Endometrial microvascular endothelial cells (primary cell): ENCODE data around the gene C13orf46. TPM values are rescaled to one million over a fixed set of nuclear protein-coding genes. Genes with fewer than 3 reads are reported as not detected.

Experiments
- in situ Hi-C: cut with HindIII; loops from 2 replicates; pipeline ENCODE4 v1.10.0; 2017; ENCODE audit warnings: low sequenced_read_pairs, low pct_unique_long_range_greater_than_20kb; ENCODE audit errors: inconsistent ontology term
- total RNA-seq: library from RNA; depleted of rRNA; stranded (reverse); fragments of >200 nt; gene quantifications from one replicate; pipeline ENCODE4 v1.2.3, GENCODE V29; 2015; ENCODE audit errors: inconsistent ontology term

The C13orf46 gene
- total RNA-seq, 1 donor from 2014 or later: not detected

DNA sequence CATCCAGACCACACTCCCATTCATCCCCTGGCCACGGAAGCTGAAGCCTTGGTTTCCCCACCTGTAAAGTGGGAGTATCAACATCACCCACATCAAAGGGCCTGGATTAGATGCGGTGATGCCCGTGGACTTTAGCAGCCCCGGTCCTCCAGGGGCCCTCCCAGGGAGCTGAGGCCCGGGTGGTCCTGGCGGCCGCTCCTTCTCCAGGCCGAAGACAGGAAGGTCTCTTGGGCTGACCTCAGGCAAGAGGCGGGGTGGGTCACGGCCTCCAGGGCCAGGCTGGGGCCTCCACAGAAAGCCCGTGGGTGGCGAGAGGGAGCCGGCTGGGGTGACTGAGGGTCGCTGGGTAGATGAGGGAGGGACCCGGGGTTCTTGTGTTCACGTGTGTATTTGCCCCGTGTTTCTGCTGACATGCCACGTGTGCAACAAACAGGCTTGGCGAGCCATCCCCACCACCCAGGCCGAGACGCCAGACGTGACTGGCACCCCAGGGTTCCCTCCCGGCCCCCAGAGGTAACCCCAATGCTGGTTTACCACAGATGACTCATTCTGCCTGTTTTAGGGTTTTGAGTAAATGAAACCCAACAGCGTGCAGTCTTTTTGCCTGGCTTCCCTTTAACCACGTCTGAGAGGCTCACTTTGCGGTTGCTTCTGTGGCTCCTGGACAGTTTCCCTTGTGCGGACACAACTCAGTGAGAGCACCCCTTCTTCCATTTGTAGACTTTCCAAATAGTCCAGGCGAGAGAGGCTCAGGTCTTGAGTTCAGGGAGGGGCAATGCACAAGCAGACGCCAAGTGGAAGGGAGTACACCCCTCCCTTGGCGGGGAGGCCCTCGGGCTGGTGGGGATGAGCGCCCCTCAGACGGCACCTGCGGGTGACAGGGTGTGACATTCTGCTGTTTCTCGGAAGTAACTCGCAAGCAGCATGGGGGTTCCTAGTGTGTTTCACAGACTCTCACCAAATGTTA is 42.9 kb downstream of the C13orf46 start:
- in situ Hi-C loops: no loop called here

DNA sequence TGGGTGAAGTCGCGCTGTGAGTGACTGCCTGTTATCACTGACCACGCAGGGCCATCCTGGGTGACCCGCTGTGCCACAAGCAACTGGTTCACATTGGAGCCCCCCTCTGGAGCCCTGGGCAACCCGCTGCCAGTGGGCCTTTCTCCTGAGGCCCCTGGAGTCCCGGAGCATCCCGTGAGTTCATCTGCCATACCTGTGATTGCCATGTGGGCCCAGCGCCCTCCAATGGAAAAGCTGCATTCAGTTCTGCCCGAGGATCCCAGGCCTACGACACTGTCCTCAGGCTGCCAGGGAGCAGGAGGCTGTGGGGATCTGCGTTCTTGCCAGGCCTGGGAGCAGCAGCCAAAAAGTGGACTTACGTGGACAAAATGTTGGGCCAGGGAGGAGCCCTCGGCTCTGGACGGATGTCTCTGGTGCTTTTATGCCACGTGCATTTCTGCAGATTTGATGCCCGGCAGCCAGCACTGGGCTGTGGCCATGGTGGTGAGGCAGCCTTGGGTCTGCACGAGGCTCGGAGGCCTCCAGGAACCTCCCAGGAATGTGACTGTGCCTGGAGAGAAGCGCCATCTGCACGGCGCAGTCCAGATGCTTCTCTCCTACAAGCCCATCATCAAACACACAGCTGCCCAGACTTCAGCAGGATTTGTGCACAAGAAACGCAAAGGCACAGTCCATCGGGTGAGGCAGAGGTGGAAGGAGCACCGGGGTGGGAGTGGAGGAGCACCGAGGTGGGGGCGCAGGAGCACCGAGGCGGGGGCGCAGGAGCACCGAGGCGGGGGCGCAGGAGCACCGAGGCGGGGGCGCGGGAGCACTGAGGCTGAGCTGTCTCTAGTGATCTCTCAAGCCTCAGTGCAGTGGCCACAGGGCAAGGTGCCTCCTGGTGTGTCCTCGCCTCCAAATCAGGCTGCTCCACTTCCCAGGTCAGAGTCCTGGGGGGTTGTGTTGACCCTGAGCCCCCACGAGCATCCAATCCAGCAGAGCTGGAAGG is 44.0 kb downstream of the C13orf46 start:
- in situ Hi-C loops: no loop called here

DNA sequence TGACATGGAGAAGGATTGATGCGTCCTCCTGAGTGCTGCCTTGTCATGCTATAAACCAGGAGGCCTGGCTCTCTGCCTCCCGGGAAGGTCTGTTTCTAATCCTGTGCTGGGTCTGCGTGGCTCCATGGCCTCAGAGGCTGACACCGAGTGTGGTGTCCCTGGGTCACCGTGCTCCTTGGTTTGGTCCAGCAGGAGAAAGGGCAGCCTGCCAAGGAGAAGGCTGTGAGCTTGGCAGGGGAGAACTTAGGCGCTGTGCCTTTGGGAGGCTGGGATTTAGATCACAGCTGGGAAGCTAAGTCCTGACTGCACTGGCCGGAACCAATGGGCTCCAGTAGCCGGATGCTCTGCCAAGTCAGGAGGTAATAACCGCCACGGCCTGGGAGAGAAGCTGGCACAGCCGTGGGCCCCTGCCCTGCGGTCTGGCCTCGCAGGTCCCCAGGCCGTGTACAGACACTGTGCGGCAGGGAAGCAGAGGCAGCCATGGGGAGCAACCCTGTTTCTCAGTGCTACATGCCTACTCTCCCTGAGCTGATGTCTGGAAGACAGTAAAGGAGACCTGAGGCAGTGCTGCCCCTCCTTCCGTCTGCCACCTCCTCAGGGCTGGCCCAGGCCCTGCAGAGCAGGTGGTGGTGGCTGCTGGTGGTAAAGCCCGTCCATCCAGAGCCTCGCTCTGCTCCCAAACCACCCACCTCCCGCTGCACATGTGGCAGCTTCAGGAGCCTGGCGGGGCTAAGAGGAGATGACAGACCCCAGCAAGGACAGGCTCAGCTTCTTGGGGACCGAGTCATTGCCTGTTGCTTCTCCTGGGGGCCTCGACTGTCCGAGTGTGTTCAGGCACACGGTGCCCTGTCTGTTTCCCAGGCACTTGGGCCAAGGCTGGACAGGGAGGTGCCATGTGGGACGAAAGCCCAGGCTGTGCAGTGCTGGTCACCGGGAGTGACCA is 44.9 kb downstream of the C13orf46 start:
- in situ Hi-C loops: no loop called here

DNA sequence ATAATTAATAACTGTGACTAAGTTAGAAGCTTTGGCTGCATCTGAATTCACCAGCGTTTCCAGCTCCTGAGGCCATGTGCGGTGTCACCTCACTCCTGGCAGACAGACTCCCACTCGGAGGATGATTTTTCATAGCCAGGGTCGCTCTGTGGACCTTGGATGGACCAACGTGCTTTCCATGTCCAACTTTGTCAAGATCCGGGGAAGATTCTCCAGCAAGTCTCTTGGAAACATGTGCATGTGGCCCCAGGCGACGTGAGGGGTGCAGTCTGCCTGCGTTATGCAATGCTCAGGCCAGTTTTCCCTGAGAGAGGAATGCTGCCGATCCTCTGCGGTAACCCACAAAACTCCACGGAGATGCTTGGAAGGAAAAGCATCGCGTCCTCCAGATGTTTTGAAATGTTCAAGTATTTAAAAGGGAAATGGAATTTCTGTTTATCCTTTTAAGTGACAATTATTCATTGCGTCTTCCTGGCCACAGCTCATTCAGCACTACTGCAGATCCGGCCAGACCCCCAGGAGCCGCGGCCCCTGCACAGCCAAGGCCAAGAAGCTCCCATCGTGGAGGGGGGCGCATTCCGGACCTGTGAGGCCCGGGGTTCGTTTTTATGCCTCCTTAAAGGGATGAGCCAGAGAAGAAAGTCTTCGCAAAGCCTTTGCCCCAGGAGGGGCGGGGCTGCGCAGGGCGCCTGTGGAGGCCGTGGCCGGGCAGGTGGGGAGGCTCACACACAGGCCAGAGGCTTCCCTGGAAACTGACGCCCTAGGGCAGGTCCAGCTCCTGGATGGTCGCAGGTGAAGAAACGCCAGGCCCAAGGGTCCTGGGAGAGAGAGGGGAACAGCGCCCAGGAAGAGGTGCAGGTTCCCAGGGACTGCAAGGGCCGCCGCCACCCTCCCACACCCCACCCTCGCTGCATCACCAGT is 46.0 kb downstream of the C13orf46 start:
- in situ Hi-C loops: no loop called here

DNA sequence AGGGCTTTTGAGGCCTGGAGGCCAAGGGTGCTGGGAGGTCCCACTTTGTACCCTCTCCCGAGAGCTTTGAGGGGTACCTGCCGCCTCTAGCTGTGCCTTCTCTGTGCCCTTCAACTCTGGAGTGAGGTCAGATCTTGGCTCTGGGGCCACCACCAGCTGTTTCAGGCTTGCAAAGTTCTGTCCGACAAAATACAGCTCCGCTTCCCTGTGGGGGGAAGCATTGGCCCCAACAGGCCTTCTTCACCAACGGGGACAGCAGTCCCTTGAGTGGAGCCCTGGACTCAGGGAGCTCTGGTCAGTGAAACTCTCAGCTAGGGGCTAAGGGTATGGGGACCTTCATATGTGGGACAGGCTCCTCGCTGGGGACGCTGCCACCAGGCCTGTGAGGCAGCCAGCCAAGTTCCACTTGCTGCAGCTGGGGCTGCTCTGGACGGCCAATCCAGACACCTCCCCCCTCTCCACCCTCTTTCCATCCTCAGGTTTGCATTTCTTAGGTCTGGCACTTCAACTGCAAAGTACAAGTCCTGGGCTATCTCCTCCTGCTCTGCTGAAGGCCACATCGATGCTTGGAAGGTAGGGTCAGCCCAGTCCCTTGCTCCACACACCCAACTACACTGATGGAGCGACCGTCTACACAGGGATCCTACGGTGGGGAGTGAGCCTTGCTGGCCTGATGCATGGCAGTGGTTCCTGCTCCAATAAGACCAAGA is 46.8 kb downstream of the C13orf46 start:
- in situ Hi-C loops: no loop called here

DNA sequence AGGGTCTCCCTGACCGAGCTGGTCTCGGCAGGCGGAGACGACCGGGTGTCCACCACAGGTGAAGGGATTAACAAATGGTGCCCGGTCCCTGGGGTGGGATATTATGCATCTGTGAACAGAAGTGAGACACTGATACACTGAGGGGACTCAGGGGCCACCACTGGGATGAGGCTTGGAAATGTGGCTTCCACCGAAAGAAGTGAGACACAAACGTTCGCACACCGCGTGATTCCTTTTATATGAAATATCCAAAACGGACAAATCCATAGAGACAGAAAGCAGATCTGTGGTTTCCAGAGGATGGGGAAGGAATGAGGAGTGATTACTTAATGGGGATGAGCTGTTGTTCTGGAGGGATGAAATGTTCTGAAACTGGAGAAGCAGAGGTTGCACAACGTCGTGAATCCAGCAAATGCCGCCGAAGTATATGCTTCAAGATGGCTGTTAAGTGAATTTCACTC is 47.5 kb downstream of the C13orf46 start:
- in situ Hi-C loops: no loop called here

DNA sequence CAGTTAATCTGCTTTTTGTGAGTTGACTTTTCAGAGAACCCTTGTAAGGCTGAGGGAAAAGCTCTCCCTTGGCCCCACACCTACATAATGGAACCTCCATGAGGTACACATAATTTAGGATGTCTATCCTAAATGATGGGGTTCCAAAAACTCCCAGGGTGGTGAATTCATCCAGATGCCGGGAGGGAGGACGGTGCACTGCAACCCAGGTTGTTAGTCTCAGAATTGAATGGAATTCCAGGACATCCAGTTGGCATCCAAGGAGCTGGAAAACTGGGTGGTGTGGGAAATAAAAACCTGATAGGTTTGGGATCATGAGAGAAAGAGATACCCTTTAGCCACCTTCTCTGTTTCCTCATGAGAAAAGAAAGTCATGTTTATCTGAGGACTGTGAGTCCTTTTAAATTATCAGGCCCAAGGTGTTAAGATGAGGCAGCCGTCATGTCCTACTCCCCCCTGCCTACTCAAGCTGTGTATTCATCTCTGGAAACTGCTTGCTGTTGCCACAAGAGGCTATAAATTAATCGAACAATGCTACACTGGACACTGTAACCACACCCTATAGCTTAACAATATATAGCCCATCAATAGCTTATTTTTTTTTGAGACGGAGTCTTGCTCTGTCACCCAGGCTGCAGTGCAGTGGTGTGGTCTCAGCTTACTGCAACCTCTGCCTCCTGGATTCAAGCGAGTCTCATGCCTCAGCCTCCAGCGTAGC is 49.5 kb downstream of the C13orf46 start:
- in situ Hi-C loops: no loop called here

DNA sequence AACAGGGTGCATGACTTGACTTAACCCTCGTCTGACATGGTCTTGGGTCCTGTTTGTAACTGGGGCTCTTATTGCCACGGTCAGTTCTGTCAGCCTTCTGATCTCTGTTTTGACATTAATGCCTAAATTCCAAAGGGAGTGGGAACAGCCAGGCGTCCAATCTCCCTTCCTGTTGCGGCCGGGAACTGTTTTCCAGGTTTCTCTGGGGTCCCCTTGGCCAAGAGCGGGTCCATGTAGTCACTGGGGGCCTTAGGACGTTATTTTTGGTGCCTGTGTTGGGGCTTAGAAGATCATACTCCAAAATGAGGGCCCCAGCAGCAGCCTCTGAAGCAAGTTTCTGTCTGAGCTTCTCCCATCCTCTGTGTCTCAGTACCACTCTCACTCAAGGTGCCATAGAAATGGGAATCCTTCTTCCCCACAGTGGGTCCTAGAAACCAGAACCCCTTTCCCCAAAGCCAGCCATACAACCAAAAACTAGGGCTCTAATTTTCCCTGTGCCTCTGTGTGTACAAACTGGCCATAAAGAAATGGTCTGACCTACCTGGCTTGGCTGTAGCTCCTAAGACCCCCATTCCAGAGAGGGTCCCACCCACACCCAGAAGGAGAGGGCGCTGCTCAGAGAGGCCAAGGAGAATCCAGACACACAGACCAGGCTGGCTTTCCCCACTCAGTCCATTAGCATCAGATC is 50.4 kb downstream of the C13orf46 start:
- in situ Hi-C loops: no loop called here

DNA sequence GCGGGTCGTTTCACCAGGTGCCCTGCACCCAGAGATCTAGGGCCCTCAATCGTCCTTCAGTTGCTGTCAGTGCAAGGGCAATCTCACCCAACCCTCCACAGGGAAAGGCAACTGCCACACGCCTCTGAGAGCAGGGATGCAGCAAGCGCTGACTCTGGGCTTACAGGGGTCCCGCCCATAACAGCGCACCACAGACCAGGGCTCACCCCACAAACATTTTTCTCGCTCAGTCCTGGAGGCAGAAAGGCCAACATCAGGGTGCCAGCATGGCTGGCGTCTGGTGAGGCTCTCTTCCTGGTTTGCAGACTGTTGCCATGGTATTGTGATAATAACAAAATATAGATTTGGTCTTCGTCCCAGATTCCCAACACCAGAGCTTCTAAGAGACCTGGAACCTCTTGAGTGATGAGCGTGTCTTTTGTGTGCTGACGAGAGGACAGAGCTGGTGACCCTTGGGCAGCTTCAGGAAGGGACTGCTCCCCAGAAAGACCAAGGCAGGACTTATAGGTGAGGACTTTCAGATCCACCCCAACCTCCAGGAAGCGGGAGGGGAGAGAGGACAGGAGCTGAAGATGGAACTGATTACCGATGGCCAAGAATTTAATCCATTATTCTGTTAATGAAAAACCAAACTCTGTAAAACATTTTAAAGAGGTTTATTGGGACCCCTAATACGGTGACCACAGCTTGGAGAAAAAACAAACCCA is 51.3 kb downstream of the C13orf46 start:
- in situ Hi-C loops: no loop called here

DNA sequence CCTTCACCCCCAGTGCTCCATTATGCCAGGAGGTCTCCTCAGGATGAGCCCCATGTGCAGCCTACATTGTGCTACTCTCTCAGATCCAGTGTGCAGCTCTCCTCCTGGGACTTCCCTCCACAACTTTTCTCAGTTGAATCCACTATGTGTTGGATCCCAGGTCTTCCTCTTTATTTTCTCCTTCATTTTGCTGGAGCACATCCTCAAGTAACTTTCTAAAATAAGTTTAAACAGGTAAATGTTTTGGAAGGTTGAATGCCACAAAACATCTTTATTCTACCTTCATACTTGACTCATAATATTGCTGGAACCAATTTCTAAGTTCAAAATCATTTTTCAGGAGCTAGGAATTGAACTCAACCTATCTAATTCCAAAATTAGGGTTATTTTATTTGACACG is 52.1 kb downstream of the C13orf46 start:
- in situ Hi-C loops: no loop called here

DNA sequence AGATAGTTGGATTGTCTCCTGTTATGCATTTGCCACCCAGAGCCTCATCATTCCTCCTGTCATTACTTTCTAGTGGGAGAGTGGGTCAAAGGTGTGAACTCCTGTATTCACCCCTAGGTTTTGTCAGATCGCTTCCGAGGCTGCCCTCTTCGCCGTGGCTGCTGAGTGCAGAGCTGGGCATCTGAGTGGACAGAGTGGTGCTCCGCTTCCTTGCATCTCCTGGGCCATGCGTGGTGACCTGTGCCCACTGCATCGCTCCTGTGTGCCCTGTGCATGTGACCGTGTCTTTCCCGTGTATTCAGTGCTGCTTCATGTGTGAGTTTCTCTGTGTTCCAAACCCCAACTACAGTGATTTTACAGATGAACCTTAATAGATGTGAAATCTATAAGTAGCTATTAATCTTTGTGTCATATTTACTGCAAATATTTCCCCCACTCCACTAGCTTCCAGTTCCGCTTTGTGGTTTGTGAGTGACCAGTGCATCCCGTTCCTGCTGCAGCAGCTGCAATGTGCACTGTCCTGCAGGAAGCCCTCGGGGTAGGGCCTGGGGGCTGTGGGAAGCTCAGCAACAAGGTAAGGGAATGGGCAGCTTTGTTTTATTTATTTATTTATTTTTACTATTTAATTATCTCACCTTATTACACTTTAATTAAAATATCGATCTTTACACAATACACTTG is 53.1 kb downstream of the C13orf46 start:
- in situ Hi-C loops: no loop called here

DNA sequence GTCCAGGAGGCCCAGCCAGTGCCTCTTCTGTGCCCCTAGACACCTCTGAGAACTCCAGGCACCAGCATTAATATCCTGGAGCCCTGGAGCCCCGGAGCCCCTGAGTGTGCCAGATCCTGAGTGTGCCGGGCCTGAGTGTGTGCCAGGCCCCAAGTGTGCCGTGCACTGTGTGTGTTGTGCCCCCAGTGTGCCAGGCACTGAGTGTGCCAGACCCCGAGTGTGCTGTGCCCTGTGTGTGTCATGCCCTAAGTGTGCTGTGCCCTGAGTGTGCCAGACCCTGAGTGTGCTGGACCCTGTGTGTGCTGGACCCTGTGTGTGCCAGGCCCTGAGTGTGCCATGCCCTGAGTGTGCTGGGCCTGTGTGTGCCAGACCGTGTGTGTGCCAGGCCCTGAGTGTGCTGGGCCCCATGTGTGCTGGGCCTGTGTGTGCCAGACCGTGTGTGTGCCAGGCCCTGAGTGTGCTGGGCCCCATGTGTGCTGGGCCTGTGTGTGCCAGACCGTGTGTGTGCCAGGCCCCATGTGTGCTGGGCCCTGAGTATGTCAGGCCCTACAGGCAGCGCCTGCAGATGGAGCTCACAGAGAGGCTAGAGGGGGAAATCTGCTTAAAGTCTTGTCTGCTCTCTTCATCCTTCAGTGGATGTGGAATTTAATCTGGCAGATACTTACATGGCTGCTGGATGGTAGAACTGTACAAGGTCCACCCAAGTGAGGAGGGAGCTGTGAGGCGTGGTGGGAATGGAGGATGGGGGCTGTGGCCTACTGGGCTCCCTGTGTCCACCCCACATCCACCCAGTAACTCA is 53.9 kb downstream of the C13orf46 start:
- in situ Hi-C loops: no loop called here

DNA sequence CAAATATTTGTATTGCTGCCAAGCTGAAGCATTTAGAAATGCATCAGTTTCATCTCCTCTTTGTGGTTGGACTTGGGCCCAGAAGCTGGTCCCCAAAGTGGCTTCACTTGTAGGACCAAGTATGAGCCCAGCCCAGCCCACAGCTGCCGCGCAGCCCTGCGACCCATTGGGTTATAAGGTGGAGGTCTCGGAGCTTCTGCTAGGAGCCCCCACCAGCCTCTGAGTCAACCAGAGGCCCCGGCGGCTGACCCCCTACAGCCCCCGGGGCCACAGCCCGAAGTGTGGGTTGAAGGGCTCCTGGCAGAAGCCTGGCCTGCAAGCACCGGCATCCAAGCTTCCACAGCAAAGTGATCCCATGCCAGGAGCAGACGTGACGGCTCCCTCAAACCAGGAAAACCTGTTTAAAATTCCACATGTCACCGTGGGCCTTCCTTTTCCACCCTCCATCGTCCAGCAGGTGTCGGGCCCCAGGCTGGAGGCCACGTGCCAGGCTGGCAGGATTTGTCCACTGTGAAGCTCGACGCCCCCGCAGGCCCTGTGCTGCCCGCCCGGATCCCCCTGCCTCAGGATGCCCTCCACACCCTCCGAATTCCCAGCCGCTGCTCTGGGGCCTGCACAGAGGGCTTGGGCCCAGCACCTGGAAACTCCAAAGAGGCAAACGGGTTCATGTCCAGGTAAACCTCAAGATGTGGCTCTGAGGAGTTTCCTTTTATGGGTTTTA is 54.7 kb downstream of the C13orf46 start:
- in situ Hi-C loops: no loop called here
